Activated CD8-positive, alpha-beta T cell treated with anti-CD3 and anti-CD28 coated beads for 36 hours (primary cell): ENCODE measurements around the gene RNF4. TPM values are rescaled to one million over a fixed set of nuclear protein-coding genes. Genes with fewer than 3 reads are reported as not detected.
A peak's percentile ranks its signal among the peaks of the same experiment; 100 is the strongest.

Source experiments
- ATAC-seq: fragments of 200-7000 bp; cut with Tn5 transposase; one replicate; pipeline ENCODE4 v1.10.0; 2021; ENCODE audit warnings: mild to moderate bottlenecking, moderate library complexity
- CTCF ChIA-PET: fragments of 350-600 bp; sonication (Branson Sonifier 250); formaldehyde crosslinking; loops from one replicate; lab custom pipeline; 2021; ENCODE audit warnings: antibody characterized with exemption; lab: Charles Lee
- POLR2A ChIA-PET: fragments of 350-600 bp; sonication (Branson Sonifier 250); formaldehyde crosslinking; loops from one replicate; lab custom pipeline; 2021; ENCODE audit warnings: antibody characterized with exemption; lab: Charles Lee
- DNase-seq: peaks from one replicate; pipeline ENCODE4 v3.0.0-alpha.2; 2020
- H3K27ac Mint-ChIP-seq: one replicate; pipeline ENCODE4 v1.8.0; 2021; ENCODE audit warnings: mild to moderate bottlenecking, mixed read lengths
- H3K27me3 Mint-ChIP-seq: one replicate; pipeline ENCODE4 v1.8.0; 2021; ENCODE audit warnings: mixed read lengths
- H3K36me3 Mint-ChIP-seq: one replicate; pipeline ENCODE4 v1.8.0; 2021; ENCODE audit warnings: low read depth, mixed read lengths
- H3K4me1 Mint-ChIP-seq: one replicate; pipeline ENCODE4 v1.8.0; 2021; ENCODE audit warnings: low read depth, mixed read lengths
- H3K4me3 Mint-ChIP-seq: one replicate; pipeline ENCODE4 v1.8.0; 2021; ENCODE audit warnings: mild to moderate bottlenecking, moderate library complexity, mixed read lengths
- H3K9me3 Mint-ChIP-seq: one replicate; pipeline ENCODE4 v1.8.0; 2021; ENCODE audit warnings: mixed read lengths
- CTCF ChIP-seq: fragments of 200-600 bp; IDR thresholded peaks from one replicate; pipeline ENCODE4 v1.8.0; 2022; ENCODE audit warnings: antibody characterized with exemption, mild to moderate bottlenecking
- intact Hi-C: fragments of 100-400 bp; cut with micrococcal nuclease; formaldehyde crosslinking; loops from one replicate; pipeline ENCODE4 v1.10.0; 2022
- total RNA-seq, 2 experiments: library from RNA; stranded (reverse); gene quantifications; one replicate each; pipeline ENCODE4 v1.2.3, GENCODE V29; 2021

Gene RNF4
- total RNA-seq, 2 experiments from 2014 or later: 94.6 to 96.2 TPM

- no peak for TF ChIP-seq CTCF
- ATAC-seq: no peak
- no peaks in the 10 kb centered on the region for H3K27me3 Mint-ChIP-seq
- intact Hi-C loops: no loop called here
- peaks cover 57% of the 10 kb centered on the region for H3K36me3 Mint-ChIP-seq
- H3K27ac Mint-ChIP-seq: peak overlapping the region; percentile 55
- H3K4me3 Mint-ChIP-seq: no peak overlapping the region
- no peak for DNase-seq
- POLR2A ChIA-PET: interaction anchor here (0.6 to 1.1 kb wide), 2 partner anchors 7 to 19 kb away, joined by 3 read pairs; no protein-coding TSS in a partner anchor
- H3K4me1 Mint-ChIP-seq: peaks cover 18% of the 10 kb centered on the region
- no peaks in the 10 kb centered on the region for H3K9me3 Mint-ChIP-seq
- CTCF ChIA-PET: no interaction called here
Observed at GRCh38 chr4:2503809-2504208, 34.9 kb downstream of the RNF4 start.

- Mint-ChIP-seq H3K4me1 (peaks cover 15% of the 10 kb centered on the region), H3K4me3 (no peak overlapping the region), H3K36me3 (peaks cover 46% of the 10 kb centered on the region), H3K27ac (peak overlapping the region; percentile 63), H3K27me3 (no peaks in the 10 kb centered on the region), H3K9me3 (no peaks in the 10 kb centered on the region)
- intact Hi-C loops: no loop called here
- TF ChIP-seq CTCF: no peak
- ATAC-seq (no peak), DNase-seq (no peak)
- POLR2A ChIA-PET: interaction anchor here (0.9 to 1.2 kb wide), 2 partner anchors 10 to 39 kb away, joined by 3 to 7 read pairs; no protein-coding TSS in a partner anchor
- CTCF ChIA-PET: interaction anchor here (1.3 to 1.7 kb wide), 2 partner anchors 16 to 20 kb away, joined by 4 to 6 read pairs; no protein-coding TSS in a partner anchor
Observed at GRCh38 chr4:2507259-2507658, 38.4 kb downstream of the RNF4 start.

- Mint-ChIP-seq H3K27me3 (no peaks in the 10 kb centered on the region), H3K9me3 (no peaks in the 10 kb centered on the region), H3K36me3 (peaks cover 47% of the 10 kb centered on the region), H3K4me3 (no peak overlapping the region), H3K27ac (peak overlapping the region; percentile 26), H3K4me1 (peaks cover 15% of the 10 kb centered on the region)
- ATAC-seq (no peak), DNase-seq (no peak)
- intact Hi-C loops: no loop called here
- TF ChIP-seq CTCF: no peak
- ChIA-PET CTCF (interaction anchor here (0.6 to 1.7 kb wide), 3 partner anchors 17 to 284 kb away, joined by 3 to 6 read pairs (median 4); no protein-coding TSS in a partner anchor), POLR2A (interaction anchor here (0.9 to 1.6 kb wide), 3 partner anchors 11 to 40 kb away, joined by 3 to 7 read pairs (median 5); no protein-coding TSS in a partner anchor)
Observed at GRCh38 chr4:2507855-2508254, 38.9 kb downstream of the RNF4 start.

GRCh38 chr4:2510351-2511259, 41.7 kb downstream of the RNF4 start:
- peaks cover 53% of the 10 kb centered on the region for H3K36me3 Mint-ChIP-seq
- no peak for TF ChIP-seq CTCF
- H3K9me3 Mint-ChIP-seq: no peaks in the 10 kb centered on the region
- no peak overlapping the region for H3K4me3 Mint-ChIP-seq
- DNase-seq (no peak), ATAC-seq (peak; percentile 23)
- peak overlapping the region; percentile 50 for H3K27ac Mint-ChIP-seq
- peaks cover 12% of the 10 kb centered on the region for H3K4me1 Mint-ChIP-seq
- no peaks in the 10 kb centered on the region for H3K27me3 Mint-ChIP-seq
- intact Hi-C loops: no loop called here
- POLR2A ChIA-PET: interaction anchor here (0.7 to 1.6 kb wide), 4 partner anchors 9 to 220 kb away, joined by 3 to 6 read pairs (median 3); no protein-coding TSS in a partner anchor
- CTCF ChIA-PET: interaction anchor here (0.5 kb wide), 1 partner anchor 123 kb away, joined by 3 read pairs; no protein-coding TSS in a partner anchor
